CD14-positive monocyte (primary cell): ENCODE data around the gene AVP. TPM values are rescaled to one million over a fixed set of nuclear protein-coding genes. Genes with fewer than 3 reads are reported as not detected.

Experiments
- DNase-seq, 3 donors: peaks; one replicate each; pipeline ENCODE4 v3.0.0-alpha.2; 2011 to 2022
- H2AFZ ChIP-seq: 2 replicates; pipeline ENCODE4 v1.6.0; 2012; ENCODE audit warnings: mild to moderate bottlenecking, low read depth, low read length, inconsistent platforms; ENCODE audit not compliant: insufficient read depth, poor library complexity, severe bottlenecking
- H3K27ac ChIP-seq, 2 donors: 1 replicate in 1 of 2; 2 replicates in 1 of 2; pipeline ENCODE4 v1.5.1; 2012 to 2013; ENCODE audit warnings: low read length in 2 of 2, control low read depth in 1 of 2, inconsistent platforms in 1 of 2, low read depth in 1 of 2, mild to moderate bottlenecking in 1 of 2
- H3K27me3 ChIP-seq, 2 donors: one replicate each; pipeline versions ENCODE4 v1.6.0 to v1.6.1; 2011 to 2013; ENCODE audit warnings: low read length in 2 of 2; ENCODE audit not compliant: control insufficient read depth in 2 of 2, insufficient read depth in 2 of 2
- H3K36me3 ChIP-seq, 2 donors: replicated peaks in 1 of 2; 1 replicate in 1 of 2; 2 replicates in 1 of 2; pipeline versions ENCODE4 v1.5.1 to v1.6.1; 2012 to 2013; ENCODE audit warnings: low read length in 2 of 2, control low read depth in 1 of 2, inconsistent platforms in 1 of 2, mild to moderate bottlenecking in 1 of 2; ENCODE audit not compliant: insufficient read depth in 2 of 2, control insufficient read depth in 1 of 2
- H3K4me1 ChIP-seq, 2 donors: 1 replicate in 1 of 2; 2 replicates in 1 of 2; pipeline versions ENCODE4 v1.5.1 to v1.6.1; 2012 to 2013; ENCODE audit warnings: low read length in 2 of 2, control low read depth in 1 of 2, inconsistent platforms in 1 of 2, mild to moderate bottlenecking in 1 of 2, moderate library complexity in 1 of 2; ENCODE audit not compliant: insufficient read depth in 2 of 2, control insufficient read depth in 1 of 2
- H3K4me2 ChIP-seq: replicated peaks from 2 replicates; pipeline ENCODE3; 2012; ENCODE audit warnings: low read length, moderate library complexity, mild to moderate bottlenecking; ENCODE audit not compliant: poor library complexity, severe bottlenecking; ENCODE audit errors: extremely low read depth
- H3K4me3 ChIP-seq, 3 experiments: fragments of 200-600 bp in 1 of 3; sonication (generic) in 1 of 3; replicated peaks in 1 of 3; 1 replicate in 2 of 3; 2 replicates in 1 of 3; pipeline ENCODE4 v1.5.1; 2011 to 2013; ENCODE audit warnings: low read length in 3 of 3, mild to moderate bottlenecking in 3 of 3, control low read depth in 2 of 3, low read depth in 2 of 3, inconsistent platforms in 1 of 3, moderate library complexity in 1 of 3
- H3K79me2 ChIP-seq: 2 replicates; pipeline ENCODE4 v1.6.0; 2012; ENCODE audit warnings: mild to moderate bottlenecking, control low read depth, inconsistent platforms, low read length, moderate library complexity; ENCODE audit not compliant: insufficient read depth
- H3K9ac ChIP-seq: 2 replicates; pipeline ENCODE4 v1.6.0; 2017; ENCODE audit warnings: low read length, mild to moderate bottlenecking; ENCODE audit not compliant: insufficient read depth, poor library complexity, severe bottlenecking
- H3K9me3 ChIP-seq, 2 donors: replicated peaks in 1 of 2; 1 replicate in 1 of 2; 2 replicates in 1 of 2; pipeline versions ENCODE4 v1.5.1 to v1.6.1; 2012 to 2013; ENCODE audit warnings: low read length in 2 of 2, control low read depth in 1 of 2; ENCODE audit not compliant: control insufficient read depth in 1 of 2, insufficient read depth in 1 of 2
- H4K20me1 ChIP-seq: 2 replicates; pipeline ENCODE4 v1.6.0; 2012; ENCODE audit warnings: mild to moderate bottlenecking, low read length, control low read depth, moderate library complexity; ENCODE audit not compliant: insufficient read depth
- H3K27ac Mint-ChIP-seq, 7 donors: one replicate each; pipeline ENCODE4 v1.8.0; 2020; ENCODE audit warnings: mild to moderate bottlenecking in 7 of 7, mixed read lengths in 7 of 7, moderate library complexity in 6 of 7, inconsistent platforms in 2 of 7
- H3K27me3 Mint-ChIP-seq, 3 donors: one replicate each; pipeline ENCODE4 v1.8.0; 2021 to 2022; ENCODE audit warnings: low read depth in 3 of 3, mild to moderate bottlenecking in 3 of 3, mixed read lengths in 3 of 3, moderate library complexity in 3 of 3, inconsistent platforms in 1 of 3
- H3K36me3 Mint-ChIP-seq, 2 donors: one replicate each; pipeline ENCODE4 v1.8.0; 2020; ENCODE audit warnings: mixed read lengths in 2 of 2, inconsistent platforms in 1 of 2, mild to moderate bottlenecking in 1 of 2
- H3K4me1 Mint-ChIP-seq: one replicate; pipeline ENCODE4 v1.8.0; 2020; ENCODE audit warnings: mild to moderate bottlenecking, mixed read lengths
- H3K4me3 Mint-ChIP-seq, 2 donors: one replicate each; pipeline ENCODE4 v1.8.0; 2020; ENCODE audit warnings: mild to moderate bottlenecking in 2 of 2, mixed read lengths in 2 of 2, moderate library complexity in 1 of 2
- H3K9me3 Mint-ChIP-seq, 7 donors: one replicate each; pipeline ENCODE4 v1.8.0; 2020 to 2022; ENCODE audit warnings: mixed read lengths in 7 of 7, mild to moderate bottlenecking in 6 of 7, moderate library complexity in 6 of 7, inconsistent platforms in 2 of 7
- WGBS: methylation state at CpG from one replicate; pipeline ENCODE4 v1.1.5; 2013; ENCODE audit warnings: missing lambda C conversion rate; ENCODE audit not compliant: insufficient coverage; 5-methylcytosine and 5-hydroxymethylcytosine counted together
- intact Hi-C, 2 donors: fragments of 100-400 bp; cut with micrococcal nuclease; formaldehyde crosslinking; loops; one replicate each; pipeline versions ENCODE4 v1.15.0 to v1.15.1; 2023
- polyA plus RNA-seq, 3 donors: library from polyadenylated mRNA; depleted of rRNA in 1 of 3; unstranded in 2 of 3; stranded (reverse) in 1 of 3; fragments of 300-500 nt in 2 of 3; fragments of >200 nt in 1 of 3; fragmentation: Illumina TruSeq in 2 of 3; gene quantifications; 1 replicate in 2 of 3; 2 replicates in 1 of 3; pipeline ENCODE4 v1.2.3, GENCODE V29; 2012 to 2021
- TF ChIP-seq, protein P1 (sequence below): fragments of 200-600 bp; IDR thresholded peaks from one replicate; pipeline ENCODE4 v1.8.0; 2022; ENCODE audit warnings: antibody characterized with exemption, mild to moderate bottlenecking

AVP gene
- polyA plus RNA-seq, 3 donors, result not detected

DNA sequence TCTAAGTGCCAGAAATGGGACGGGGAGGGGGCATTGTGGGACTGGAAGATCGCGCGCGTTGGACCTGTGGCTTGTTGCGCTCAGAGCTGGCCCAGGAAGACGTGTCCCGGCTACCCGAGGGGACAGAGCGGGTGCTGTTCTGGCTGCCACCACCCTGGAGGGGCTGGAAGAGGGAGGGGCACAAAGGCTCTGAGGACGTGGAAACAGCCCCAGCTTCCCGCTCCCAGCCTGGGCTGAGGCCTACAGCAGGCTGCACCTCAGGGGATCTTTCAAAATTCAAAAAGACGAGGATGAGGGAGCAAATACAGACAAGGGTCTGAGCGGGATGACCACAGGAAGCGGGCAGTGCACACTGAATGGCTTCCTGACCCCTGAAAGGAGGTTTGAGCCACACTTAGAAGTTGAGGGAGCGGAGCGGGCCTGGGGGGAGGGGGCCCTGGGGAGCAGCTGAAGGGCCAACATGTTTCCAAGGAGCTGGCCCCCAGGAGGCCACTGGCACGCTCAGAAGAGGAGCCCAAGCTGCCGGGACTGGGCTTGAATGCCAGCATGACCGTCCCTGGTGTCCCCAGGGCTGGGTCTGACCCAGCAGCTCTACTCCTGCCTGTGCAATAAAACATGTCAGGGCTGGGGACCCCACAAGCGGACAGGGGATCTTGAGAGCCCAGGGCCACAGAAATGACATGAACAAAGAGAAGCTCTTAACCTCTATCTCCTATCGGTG, 11.8 kb downstream of the AVP start:
- H3K36me3 Mint-ChIP-seq, result peaks cover 0 to 5% of the 10 kb centered on the region in 2 donors
- peaks cover 11 to 37% of the 10 kb centered on the region in 2 donors for H3K27me3 ChIP-seq
- peaks cover 29% of the 10 kb centered on the region for H3K4me1 Mint-ChIP-seq
- no peaks in the 10 kb centered on the region for H4K20me1 ChIP-seq
- H3K79me2 ChIP-seq, result no peaks in the 10 kb centered on the region
- H3K27ac Mint-ChIP-seq, result no peak overlapping the region
- intact Hi-C loops, result no loop called here
- peaks cover 37 to 61% (median 47%) of the 10 kb centered on the region in 3 donors for H3K27me3 Mint-ChIP-seq
- peak overlapping the region; percentile 74 to 88 for H3K4me3 Mint-ChIP-seq
- no peak for DNase-seq
- peak overlapping the region; percentile 81 for H2AFZ ChIP-seq
- no peaks in the 10 kb centered on the region for H3K9me3 ChIP-seq
- 83% methylated on average over 21 of the region's 22 CpGs for WGBS
- TF ChIP-seq, protein P1, sequence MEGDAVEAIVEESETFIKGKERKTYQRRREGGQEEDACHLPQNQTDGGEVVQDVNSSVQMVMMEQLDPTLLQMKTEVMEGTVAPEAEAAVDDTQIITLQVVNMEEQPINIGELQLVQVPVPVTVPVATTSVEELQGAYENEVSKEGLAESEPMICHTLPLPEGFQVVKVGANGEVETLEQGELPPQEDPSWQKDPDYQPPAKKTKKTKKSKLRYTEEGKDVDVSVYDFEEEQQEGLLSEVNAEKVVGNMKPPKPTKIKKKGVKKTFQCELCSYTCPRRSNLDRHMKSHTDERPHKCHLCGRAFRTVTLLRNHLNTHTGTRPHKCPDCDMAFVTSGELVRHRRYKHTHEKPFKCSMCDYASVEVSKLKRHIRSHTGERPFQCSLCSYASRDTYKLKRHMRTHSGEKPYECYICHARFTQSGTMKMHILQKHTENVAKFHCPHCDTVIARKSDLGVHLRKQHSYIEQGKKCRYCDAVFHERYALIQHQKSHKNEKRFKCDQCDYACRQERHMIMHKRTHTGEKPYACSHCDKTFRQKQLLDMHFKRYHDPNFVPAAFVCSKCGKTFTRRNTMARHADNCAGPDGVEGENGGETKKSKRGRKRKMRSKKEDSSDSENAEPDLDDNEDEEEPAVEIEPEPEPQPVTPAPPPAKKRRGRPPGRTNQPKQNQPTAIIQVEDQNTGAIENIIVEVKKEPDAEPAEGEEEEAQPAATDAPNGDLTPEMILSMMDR, result no peak
- no peak overlapping the region for H3K27ac ChIP-seq
- H3K9ac ChIP-seq, result no peak overlapping the region
- peaks cover 24 to 31% of the 10 kb centered on the region in 2 donors for H3K4me1 ChIP-seq
- peaks cover 3 to 15% (median 11%) of the 10 kb centered on the region in 7 donors for H3K9me3 Mint-ChIP-seq
- no peaks in the 10 kb centered on the region for H3K36me3 ChIP-seq
- H3K4me3 ChIP-seq, result peak overlapping the region in 2 of 3 experiments; percentile 7 to 69
- peak overlapping the region; percentile 80 for H3K4me2 ChIP-seq

DNA sequence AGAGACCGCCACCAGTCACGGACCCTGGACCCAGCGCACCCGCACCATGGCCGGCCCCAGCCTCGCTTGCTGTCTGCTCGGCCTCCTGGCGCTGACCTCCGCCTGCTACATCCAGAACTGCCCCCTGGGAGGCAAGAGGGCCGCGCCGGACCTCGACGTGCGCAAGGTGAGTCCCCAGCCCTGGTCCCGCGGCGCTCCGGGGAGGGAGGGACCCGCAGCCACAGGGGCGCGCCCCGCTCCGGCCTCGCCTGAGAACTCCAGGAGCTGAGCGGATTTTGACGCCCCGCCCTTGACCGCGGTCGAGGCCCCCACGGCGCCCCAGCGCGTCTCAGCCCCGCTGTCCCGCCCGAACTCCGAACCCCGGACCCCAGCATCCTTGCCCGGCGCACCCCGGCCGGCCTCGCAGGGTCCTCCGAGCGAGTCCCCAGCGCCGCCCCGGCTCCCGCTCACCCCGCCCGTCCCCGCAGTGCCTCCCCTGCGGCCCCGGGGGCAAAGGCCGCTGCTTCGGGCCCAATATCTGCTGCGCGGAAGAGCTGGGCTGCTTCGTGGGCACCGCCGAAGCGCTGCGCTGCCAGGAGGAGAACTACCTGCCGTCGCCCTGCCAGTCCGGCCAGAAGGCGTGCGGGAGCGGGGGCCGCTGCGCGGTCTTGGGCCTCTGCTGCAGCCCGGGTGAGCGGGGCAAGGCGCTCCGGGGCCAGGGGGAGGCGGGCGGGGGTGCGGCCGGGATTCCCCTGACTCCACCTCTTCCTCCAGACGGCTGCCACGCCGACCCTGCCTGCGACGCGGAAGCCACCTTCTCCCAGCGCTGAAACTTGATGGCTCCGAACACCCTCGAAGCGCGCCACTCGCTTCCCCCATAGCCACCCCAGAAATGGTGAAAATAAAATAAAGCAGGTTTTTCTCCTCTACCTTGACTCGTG, 12.7 kb downstream of the AVP start, which contains the start of gene OXT:
Gene OXT (plus strand): TSS at position 11 of the 920 bp plus-strand sequence. CDS start 36 bp downstream, at position 47.
- TF ChIP-seq, protein P1, result no peak
- Mint-ChIP-seq H3K27me3 (peaks cover 34 to 64% (median 47%) of the 10 kb centered on the region in 3 donors), H3K36me3 (peaks cover 0 to 5% of the 10 kb centered on the region in 2 donors), H3K4me3 (peak within 1 kb of the TSS; percentile 74 to 88), H3K9me3 (peaks cover 3 to 14% (median 11%) of the 10 kb centered on the region in 7 donors), H3K27ac (peak within 1 kb of the TSS in 1 of 7 donors; percentile 35), H3K4me1 (peaks cover 22% of the 10 kb centered on the region)
- peaks cover 11 to 37% of the 10 kb centered on the region in 2 donors for H3K27me3 ChIP-seq
- H4K20me1 ChIP-seq, result no peaks in the 10 kb centered on the region
- H3K79me2 ChIP-seq, result no peaks in the 10 kb centered on the region
- no peaks in the 10 kb centered on the region for H3K9me3 ChIP-seq
- H3K36me3 ChIP-seq, result no peaks in the 10 kb centered on the region
- 3% methylated on average over 82 of the region's 95 CpGs for WGBS
- intact Hi-C loops, result no loop called here
- H2AFZ ChIP-seq, result peak within 1 kb of the TSS; percentile 81
- H3K4me2 ChIP-seq, result peak within 1 kb of the TSS; percentile 80
- H3K9ac ChIP-seq, result peak within 1 kb of the TSS; percentile 51
- peak in 2 of 3 donors; percentile 20 to 47 for DNase-seq
- peak within 1 kb of the TSS; percentile 7 to 69 (median 14) for H3K4me3 ChIP-seq
- no peak within 1 kb of the TSS for H3K27ac ChIP-seq
- peaks cover 15 to 23% of the 10 kb centered on the region in 2 donors for H3K4me1 ChIP-seq
